Fibroblast of skin of left biceps (primary cell): ENCODE measurements around the gene PGAP3.
A peak's percentile ranks its signal among the peaks of the same experiment; 100 is the strongest.

Source experiments
- DNase-seq, 2 experiments: peaks; one replicate each; pipeline ENCODE4 v3.0.0-alpha.2; 2013; ENCODE audit warnings: low read depth in 2 of 2

The PGAP3 gene

DNA sequence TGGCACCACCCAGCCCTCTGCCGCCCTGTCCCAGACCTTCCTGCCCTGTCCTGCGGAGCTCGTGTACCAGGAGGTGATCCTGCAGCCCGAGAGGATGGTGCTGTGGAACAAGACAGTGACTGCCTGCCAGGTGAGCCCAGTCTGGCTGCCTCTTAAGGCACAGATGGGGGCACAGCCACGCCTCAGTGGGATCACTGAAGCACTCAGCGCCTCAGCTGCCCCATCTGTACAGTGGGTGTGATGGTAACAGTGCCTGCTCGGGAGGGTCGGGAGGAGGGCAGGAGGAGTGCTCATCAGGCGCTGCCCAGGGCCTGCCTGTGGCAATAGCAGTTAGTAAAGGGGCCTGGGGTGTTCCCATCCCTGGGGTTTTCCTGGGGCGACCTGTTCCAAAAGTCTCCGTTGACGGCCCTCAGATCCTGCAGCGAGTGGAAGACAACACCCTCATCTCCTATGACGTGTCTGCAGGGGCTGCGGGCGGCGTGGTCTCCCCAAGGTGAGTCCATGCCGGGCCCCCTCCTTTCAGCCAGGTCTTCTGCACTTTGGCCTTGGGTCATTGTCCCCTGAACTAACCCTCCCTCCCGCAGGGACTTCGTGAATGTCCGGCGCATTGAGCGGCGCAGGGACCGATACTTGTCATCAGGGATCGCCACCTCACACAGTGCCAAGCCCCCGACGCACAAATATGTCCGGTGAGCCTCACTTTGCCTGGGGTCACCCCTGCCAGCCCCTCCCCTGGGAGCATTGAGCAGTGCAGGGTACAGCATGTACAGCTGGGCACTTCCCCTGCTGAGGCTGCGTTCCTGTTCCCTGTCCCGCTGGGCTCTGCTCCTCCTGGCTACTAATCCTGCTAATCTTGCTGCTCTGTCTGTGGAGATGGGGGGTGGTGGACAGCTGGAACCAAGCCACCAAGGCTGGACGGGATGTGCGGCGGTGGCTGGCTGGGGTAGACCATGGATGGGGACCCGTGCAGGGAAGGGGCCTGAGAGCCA lies 27.2 kb downstream of the PGAP3 start:
- no peak for DNase-seq

DNA sequence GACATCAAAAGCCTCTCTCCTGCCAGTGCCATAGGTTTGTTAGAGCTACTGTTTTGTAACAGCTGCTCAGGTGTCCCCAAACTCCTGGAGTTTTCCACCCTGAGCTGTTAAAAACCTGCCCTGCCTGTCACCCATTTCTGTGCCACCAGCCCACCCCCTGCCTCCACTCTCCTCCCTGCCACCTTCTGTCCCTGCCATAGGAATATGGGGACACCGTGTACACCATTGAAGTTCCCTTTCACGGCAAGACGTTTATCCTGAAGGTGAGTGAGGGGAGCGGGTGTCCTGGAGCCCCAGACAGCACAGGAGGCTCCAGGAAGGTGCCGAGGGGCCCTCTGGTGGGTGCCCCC lies 27.9 kb downstream of the PGAP3 start:
- DNase-seq: no peak

DNA sequence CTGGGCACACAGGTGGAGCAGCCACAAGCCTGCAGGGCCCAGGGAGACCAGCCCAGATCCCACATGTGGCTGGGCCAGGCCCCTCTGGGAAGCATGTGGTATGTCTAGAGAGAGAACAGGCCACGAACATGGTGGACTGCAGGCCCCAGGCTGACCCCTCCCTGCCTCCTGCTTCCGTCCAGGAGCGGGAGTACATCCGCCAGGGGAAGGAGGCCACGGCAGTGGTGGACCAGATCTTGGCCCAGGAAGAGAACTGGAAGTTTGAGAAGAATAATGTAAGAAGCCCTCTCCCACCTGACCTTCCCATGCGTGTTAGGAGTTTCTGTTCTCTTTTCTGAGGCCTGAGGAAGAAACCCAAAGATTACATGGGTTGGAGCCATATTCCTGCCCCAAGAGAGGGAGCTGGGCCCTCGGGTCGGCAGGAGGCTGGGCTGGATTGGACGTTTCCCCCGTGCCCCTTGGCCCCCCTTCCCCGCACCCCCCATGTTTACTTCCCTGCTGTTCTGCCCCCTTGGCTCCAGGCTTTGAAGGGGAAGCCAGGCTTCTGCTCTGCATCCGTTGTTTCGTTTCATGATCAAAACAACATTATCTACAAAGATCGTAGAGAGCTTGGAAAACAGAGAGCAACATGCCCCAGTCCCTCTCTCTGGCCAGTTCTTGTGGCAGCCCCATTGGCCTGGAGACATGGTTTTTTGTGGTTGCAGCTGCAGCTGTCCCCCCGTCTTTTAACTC lies 28.4 kb downstream of the PGAP3 start:
- DNase-seq: no peak

DNA sequence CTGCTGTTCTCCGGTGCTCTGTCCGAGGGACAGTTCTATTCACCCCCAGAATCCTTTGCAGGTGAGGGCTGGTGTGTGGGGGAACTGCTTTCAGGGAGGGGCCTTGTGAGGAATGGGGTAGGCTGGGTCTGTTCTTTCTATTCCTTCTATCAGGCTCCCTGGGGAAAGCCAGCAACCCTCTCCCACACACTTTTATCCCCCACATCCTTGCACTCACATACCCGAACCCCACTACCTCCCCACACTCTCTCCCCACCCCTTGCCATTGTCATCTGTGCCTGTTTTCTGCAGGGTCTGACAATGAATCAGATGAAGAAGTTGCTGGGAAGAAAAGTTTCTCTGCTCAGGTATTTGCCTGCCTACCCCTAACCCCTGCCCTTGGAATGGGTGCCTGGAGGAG lies 29.1 kb downstream of the PGAP3 start:
- DNase-seq: no peak

DNA sequence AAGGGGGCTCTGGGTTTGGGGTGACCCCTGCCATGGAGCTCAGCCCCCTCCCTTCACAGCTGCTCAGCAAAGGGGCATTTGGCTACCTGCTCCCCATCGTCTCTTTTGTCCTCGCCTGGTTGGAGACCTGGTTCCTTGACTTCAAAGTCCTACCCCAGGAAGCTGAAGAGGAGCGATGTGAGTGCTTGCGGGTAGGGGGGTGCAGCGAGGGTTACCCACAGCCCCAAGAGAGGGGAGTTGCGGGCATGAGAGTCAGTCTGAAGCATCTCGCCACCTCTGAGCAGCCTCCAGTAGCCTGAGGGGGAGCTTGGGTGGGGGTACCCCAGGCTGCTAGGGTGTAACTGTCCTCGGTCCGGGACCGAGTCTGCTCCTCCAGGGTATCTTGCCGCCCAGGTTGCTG lies 29.5 kb downstream of the PGAP3 start:
- DNase-seq: no peak

DNA sequence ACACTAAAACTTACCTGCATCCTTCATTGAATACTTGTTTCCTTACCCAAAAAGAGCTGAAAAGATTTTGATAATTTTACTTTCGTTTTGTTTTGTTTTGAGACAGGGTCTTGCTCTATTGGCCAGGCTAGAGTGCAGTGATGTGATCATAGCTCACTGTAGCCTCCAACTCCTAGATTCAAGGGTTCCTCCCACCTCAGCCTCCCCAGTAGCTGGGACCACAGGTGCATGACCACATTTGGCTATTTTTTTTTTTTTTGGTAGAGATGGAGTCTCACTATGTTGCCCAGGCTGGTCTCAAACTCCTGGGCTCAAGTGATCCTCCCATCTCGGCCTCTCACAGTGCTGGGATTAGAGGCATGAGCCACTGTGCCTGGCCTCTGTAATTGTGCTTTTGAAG lies 32.8 kb downstream of the PGAP3 start:
- DNase-seq: no peak

DNA sequence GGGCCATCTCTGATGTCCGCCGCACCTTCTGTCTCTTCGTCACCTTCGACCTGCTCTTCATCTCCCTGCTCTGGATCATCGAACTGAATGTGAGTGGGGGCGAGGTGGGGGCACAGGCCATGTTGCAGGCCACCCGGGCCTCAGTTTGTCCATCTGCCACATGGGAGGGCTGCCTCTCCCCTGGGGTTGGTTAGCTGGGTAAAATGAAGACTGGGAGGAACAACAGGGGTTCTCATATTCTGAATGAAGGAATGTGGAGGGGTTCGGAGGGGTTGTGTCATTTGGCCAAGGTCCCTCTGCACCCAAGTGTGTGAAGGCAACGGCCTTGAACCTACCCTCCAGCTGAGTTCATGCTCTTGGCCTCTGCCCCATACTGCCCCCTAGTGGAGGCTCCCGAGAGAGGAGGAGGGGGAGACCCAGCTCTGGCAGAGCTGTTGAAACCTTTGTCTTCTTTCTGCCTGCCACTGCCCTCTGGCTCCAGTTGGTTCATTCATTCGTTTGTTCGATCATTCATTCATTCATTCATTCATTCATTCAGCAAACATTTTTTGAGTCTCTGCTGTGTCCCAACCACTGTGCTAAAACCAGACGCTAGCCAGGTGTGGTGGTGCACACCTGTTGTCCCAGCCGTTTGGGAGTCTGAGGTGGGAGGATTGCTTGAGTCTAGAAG lies 34.1 kb downstream of the PGAP3 start:
- DNase-seq: no peak

DNA sequence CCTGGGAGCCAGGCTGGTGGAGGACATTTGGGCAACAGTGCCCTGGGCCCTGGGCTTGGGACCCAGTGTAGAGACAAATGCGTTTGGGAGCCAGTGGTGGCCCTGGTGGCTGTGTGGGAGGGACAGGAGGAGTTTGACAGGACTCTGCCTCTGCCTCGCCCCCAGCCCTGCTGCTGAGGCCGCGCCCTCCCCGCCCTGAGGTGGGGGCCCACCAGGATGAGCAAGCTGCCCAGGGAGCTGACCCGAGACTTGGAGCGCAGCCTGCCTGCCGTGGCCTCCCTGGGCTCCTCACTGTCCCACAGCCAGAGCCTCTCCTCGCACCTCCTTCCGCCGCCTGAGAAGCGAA lies 34.6 kb downstream of the PGAP3 start:
- DNase-seq: no peak

DNA sequence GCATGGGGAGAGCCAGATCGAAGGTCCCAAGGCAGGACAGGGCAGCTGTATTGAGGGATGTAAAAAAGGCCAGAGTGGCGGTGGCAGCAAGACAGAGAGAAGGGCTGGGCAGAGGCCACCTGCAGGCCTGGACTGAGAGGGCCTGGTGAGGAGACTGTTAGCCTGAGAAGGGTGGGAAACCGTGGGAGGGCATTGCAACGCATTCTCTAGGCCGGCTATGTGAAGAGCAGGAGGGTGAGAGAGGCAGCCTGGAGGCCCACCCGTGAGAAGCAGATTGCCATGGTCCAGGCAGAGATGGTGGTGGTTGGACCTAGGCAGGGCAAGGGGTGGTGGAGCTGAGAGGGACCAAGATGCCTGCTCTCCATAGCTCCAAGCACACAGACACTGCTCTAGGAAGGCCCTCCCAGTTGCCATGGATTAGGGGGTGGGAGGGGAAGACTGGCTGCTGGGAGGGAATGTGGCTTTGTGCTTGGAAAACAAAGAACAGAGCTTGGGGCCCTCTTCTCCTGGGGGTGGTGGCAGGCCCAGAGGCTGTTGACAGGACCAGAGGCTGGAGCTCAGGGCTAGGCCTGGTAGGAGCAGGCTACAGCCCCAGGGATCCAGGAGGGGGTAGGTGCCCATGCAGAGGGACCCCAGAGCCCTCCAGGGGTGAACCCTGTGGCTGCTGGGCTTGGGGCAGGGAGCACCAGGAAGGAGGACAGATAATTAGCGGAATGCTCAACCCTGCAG lies 35.1 kb downstream of the PGAP3 start:
- DNase-seq: no peak

DNA sequence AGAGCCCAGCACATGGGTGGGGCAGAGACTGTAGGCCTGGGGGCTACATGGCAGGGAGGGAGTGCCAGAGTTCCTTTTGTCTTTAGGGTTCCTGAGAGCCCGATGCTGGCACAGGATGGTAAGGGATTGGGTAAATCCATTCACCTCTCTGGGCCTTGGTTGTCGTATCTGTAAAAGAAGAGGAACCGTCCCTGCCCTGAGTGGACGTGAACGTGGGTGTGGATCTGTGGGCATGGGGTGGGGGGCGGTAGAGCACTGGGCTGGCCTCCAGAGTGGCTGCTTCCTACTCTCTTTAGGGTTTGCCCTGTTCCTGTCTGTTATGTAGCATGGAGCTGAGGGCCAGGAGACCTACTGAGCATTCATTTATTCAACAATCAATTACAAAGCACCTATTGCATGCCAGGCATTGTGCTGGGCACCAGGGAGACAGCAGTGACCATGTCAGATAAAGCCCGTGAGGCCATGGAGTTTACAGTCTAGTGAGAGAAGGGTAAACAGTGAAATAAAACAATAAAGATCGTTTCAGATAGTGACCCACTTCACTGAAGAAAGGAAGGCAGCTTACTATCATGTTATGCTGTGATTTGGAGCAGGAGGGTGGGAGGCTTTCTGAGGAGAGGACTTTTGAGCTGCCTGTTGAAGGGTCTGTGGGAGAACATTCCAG lies 35.8 kb downstream of the PGAP3 start:
- no peak for DNase-seq

DNA sequence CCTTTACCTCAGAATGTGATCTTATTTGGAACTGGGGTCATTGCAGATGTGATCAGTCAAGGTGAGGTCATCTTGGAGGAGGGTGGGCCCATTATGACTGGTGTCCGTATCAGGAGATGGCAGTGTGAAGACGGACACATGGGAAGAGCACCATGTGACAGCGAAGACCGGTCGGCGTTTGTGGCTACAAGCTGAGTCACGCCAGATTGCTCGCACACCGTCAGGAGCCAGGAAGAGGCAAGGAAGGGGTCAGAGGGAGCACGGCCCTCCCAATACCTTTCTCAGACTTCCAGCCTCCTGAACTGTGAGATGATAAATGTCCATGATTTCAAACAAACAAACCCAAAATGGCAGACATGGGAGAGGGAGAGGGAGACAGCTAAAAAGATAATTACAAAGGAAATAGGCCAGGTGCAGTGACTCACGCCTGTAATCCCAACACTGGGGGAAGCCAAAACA lies 37.7 kb downstream of the PGAP3 start:
- no peak for DNase-seq

DNA sequence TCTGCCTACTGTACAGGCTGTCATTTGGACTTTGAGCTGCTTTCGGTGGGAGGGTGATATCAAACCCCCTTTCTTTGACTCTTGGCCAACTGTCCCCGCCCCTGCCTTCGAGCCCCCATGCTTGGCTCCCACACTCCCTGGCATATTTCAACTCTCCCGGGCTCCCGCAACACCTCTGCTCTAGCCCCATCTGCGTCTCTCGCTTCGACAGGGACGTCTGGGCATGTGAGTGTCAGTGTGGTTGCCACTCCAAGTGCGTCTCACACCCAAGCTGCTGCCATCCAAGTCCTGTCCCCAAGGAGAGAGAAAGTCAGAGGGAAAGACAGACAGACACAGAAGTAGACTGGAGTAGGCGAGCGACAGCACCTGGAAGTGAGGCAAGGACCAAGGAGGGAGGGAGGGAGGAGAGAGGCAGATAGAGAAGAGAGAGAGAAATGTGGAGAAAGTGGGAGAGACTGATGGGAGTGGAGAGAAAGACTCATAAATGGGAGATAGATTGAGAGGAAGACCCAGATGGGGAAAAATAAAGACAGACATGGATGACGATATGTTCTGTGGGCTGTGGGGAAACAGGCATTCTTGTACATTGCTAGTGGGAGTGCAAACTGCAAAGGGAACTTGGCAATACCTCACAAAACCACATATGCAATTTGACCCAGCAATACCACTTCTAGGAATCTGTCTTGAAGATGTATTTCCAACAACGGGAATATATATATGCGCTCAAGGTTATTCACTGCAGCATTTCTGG lies 39.1 kb downstream of the PGAP3 start:
- peak; percentile 54 to 59 for DNase-seq

DNA sequence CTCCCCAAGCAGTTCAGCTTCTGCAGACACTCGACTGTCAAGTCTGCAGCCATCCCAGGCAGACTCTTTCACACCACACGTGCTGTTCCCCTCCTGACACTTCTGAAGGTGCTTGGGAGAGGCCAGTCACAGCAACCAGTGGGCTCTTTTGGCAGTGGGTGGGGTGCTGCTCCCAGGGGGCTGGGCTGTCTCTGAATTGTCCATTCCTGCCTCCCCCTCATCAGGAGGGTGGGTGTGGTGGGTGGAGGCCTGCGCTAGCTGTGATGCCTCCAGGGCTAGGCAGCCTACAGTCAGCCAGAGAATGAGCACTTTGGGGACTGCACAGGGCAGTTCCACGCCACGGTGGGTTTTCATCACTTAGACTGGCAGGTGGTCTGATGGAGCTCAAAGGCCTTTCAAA lies 40.6 kb downstream of the PGAP3 start:
- DNase-seq: no peak

DNA sequence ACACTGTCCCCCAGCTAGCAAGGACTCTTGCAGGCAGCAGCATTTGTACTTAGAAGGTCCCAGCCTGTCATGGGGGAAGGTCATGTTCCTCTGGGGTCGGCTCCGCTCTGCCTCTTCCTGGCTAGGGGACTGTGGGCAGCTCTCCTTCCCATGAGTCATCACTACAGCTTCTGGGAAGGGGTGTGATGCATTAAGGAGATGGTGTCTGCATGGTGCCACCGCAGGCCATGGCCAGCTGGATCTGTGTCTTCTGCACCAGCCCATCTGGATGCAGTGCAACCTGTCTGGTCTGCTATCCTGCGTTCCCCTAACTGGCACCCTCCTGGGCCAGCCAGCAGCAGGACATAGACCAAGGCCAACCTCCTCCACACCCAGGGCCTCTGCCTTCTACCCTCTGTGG lies 44.6 kb downstream of the PGAP3 start:
- no peak for DNase-seq

DNA sequence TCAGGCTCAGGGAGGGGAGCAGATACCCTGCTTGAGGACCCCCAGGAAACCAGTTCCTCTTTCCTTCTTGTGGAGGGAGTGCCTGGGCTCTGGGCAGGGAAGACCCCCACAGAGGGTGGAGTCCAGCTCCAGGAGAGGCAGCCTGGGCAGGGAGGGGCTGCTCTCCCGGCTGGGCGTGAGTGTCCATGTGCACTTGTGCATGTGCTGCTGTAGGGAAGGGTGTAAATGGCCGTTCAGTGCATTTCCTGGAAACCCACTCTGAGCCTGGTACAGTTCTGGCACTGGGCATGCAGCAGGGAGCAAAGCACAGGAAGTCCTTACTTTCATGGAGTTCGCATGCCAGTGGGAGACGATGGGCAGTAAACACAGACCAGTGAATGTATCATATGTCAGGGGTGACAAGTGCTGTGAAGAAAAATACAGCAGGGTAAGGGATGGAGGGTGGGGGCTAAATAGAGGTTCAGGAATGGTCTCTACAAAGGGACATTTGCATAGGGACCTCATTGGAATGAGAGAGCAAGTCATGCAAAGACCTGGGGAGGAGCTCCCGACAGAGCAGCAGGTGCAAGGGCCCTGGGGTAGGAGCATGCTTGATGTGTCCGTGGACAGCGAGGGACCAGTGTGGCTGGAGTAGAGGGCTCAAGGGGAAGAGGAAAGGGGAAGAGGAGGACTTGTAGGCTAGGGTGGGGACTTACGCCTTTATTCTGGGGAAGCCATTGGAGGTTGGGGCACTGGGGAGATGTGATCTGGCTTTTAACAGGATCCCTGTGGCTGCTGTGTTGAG lies 45.4 kb downstream of the PGAP3 start:
- no peak for DNase-seq

DNA sequence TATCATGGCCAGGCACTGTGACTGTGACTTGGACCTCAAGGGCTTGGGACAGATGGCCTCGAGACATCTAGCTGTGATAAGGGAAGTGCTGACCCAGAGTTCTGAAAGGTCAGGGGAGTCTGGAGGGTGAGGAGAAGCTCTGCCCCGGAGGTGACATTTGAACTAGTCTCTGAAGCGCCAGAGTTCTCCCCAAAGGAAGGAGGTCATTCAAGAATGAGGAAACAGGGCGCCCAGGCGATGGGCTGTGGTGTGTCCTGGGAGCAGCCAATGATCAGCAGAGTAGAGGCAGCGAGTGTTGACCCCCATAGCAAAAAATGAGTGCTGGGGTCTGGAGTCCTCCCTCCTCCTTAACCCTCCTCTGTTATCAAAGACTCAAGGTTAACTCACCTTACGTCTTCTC lies 46.0 kb downstream of the PGAP3 start:
- DNase-seq: no peak

DNA sequence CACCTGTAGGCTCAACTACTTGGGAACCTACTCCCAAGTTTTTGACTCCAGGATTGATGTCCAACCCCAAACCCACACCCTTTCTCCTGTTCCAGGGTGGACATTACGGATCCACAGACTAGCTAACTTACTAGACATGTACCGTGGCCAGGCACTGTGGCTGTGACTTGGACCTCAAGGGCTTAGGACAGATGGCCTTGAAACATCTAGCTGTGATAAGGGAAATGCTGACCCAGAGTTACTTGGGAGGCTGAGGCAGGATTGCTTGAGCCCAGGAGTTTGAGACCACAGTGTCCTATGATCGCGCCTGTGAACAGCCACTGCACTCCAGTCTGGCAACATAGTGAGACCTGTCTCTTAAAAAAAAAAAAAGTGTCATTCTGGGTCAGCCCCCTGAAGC lies 46.8 kb downstream of the PGAP3 start:
- no peak for DNase-seq

DNA sequence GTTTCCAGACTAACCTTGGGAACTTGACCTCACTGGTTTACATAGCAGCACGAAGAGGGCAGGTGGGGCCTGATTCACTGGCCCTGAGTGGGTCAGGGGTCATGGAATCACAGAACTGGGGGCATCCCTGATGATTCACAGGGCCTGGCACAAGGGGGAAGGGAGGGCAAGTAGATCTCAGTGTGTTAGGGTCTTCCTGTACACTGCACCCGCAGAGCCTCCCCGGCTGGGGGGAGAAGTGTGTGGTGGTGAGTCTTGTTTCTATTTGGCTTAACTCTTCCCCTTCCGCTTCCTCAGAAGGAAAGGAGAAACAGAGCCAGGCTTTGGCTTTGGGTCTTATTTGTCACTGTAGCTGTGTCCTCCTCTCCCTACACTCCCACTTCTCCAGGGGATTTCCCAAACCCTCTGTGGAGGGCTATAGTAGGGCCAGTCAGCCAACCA lies 47.2 kb downstream of the PGAP3 start:
- no peak for DNase-seq

DNA sequence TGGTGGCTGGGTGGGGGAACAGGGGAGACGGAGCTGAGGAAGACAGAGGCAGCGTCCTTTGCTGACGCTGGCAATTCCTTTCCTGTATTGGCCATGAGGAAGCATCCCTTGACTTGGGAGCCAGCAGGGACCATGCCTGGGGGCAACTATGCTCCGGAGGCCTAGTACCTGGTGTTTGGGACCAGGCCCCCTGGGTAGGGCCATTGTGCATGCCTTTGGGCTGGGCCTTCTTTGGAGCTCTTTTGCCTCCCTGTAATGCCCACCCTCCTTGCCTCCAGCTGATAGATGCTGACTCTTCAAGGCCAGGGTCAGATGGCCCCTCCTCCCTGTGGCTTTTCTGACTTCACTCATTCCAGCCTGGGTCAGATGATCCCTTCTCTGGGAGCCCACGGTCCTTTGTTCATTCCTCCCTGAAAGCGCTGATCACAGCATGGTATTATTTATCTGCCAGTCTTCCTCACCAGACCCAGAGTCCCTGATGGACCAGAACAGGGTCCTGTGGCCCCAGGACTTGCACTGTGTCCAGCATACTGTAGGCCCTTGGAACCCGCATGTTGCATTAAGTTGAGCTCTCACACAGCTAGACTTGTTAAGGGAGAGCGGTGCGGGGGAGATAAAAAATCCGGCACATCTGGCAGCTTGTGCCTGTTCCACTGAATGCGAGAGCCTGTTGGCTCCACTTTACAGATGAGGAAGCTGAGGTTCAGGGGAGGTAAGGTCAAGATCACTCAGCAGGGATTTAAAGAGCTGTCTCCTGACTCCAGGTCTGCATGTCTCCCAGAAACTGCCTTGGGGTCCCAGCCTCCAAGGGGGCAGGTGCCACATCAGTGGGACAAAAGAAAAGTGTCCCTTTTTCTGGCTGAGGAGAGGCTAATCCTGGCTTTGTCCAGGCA lies 48.0 kb downstream of the PGAP3 start:
- no peak for DNase-seq
